ENCODE measurements around the gene PAK4.
"Not testable (repeated sequence)": the region's sequence is repeated elsewhere in the genome, so short reads cannot be mapped to it uniquely, and the experiment has no call there.

The PAK4 gene

DNA sequence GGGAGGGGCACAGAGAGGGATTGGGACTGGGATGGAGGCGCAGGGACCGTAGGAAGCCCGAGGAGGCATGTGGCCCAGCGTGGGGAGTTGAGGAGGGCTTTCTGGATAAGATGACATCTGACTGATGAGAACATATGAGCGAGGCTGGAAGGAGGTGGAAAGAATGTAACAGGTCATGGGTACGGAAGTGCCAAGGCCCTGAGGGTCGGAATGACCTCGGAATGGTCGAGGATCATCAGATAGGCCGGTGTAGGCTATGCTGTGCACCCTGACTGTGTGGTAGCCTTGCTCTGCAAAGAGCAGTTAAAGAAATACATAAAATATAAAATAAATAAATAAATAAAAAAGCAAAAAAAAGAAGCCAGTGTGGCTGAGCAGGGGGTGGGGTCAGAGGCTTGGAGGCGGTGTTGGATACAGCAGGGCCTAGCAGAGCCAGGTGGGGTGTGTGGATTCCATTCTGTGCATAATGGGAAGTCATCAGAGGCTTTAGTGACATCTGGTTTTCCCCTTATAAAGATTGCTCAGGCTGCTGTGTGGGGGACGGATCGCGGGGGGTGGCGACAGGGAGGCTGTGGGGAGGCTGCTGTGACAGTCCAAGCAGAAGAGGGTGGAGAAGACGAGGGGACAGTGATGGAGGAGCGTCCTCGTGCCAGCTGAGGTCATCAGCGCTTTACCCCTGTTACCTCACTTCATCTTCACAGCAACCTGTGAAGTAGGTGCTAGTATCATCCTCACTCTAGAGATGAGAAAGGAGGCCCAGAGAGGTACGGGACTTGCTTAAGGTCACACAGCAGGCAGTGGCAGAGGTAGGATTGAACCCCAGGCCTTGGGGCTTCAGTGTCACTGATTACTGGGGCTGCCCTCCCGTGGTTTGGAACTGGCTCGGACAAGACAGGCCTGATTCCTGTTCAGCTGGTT, 5.0 kb downstream of the PAK4 start:
- no peak for DNase-seq

DNA sequence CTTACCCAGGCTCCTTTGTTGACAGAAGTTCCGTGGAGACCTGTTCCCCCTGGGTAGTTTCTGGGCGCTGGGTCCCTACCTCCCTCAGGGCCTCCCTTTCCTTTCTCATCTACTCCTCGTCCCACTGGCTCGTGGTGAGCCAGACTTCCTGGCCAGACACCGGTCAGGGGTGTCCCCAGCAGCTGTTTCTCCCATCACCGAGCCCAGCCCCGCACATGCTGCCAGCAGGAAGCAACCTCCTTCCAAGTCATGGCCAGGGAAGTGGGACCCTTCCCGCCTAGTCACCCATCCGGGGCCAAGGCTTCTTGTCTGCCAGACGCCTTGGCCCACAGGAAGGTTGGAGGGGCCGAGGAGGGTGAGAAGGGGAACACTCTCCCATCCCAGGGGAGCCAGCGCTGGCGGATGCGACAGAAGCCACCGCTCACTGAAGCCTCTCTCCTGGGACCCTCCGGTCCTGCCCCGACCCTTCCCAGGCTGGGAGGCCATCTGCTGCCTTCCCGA, 5.7 kb downstream of the PAK4 start:
- no peak for DNase-seq

DNA sequence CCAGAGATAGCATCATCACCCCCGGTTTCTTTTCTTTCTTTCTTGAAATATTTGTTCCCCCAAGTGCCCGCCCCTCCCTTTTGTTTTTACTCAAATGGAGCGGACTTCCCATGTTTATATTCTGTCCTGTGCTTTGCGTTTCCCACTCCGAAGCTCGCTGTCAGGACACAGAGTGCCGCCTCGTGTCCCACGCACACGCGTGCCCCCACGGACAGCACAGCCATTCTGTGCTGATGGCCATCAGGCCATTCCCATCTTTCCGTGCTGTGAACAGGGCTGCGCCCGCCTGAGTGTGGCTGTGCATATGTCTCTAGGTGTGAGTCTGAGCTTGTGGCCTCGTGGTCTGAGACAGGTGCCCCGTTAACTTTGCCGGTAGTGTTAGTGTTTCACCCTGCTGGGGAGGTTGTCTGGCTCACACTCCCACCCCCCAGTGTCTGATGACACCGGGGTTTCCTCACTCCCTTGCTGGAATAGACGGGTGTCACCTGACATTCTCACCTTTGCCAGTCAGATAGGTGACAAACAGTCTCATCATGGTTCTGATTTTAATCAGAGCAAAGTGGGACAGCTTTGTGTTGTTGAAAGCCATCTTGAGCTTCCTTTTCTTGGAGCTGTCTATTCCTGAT, 6.9 kb downstream of the PAK4 start:
- DNase-seq, result no peak

DNA sequence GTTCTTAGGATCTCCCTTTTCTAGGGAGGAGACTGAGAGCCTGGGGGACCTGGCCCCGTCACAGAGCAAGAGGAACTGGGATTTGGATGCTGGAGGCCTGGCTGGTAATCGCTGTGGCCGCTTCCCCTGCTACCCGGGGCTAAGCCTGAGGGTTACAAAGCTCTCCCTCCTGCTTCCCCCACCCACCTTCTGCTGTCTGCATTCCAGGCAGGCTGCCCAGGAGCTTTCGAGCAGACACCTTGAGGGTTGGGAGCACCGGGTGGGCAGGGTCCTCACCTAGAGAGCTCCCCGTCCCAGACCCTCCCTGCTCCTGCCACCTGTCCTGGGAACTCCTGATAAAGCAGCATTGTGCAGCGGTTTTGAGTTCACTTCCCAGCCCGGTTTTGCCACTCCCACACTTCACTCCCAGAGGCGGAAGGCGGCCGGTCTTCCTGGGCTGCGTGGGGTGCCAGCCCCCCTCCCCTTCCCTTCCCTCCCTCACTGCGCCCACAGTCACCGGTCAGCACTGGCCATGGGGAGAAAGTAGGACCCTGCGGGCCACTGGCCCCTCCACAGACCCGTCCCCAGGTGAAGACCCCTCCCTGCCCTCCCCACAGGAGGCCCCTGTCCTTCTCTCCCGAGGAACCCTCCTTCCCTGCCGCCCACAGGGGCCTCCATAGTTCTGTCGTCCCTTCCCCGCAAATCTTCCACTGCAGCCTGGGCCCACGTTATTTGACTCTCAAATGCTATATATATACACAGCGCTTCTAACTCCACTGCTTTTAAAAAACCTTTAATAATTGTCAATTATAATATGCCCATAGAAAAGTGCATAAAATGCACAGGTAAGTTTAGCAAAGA, 8.1 kb downstream of the PAK4 start:
- DNase-seq, result no peak

DNA sequence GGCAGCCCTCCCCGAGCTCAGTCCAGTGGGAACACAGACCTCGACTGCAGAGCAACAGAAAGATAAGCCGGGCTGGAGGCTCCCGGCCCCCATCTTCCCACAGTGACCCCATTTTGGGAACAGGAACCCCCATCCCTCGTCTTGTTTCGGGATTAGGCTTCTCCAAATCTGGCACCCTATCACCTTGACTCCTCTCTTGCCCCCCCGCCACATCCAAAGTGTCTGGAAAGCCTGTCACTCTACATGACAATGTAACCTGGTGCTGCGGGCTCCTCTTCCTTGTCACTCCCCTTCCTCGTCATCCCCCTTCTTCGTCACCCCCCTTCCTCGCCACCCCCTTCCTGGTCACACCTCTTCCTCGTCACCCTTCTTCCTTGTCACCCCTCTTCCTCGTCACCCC, 10.1 kb downstream of the PAK4 start:
- no peak for DNase-seq

DNA sequence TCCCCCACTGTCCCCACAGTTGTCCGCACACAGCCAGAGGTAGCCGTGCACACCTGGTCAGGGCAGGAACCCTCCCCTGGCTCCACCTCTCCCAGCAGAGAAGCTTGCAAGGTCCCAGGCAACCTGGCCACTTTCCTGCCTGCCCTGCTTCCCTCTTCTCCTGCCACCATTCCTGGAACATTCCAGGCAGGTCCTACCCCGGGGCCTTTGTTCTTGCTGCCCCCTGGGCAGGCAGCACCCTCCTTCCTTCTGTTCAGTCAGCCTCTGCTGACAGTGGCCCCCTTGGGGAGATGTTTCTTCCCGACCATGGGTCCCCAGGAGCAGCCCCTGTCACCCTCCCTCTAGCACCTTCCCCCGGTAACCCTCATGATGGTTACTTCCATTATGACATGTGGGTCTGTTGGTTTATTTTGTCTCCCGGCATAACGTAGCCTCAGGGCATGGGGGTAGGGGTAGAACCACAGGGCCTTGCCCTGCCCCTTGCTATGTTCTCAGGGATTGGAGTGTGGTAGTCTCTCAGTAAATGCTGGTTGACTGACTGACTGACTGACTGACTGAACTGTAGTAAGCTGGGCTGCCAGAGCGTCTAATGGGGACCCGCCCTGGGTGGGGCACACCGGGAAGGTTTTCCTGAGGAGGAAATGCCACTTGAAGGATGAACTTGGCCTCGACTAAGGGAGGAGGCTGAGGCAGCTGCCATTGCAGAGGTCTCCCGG, 10.8 kb downstream of the PAK4 start:
- no peak for DNase-seq

DNA sequence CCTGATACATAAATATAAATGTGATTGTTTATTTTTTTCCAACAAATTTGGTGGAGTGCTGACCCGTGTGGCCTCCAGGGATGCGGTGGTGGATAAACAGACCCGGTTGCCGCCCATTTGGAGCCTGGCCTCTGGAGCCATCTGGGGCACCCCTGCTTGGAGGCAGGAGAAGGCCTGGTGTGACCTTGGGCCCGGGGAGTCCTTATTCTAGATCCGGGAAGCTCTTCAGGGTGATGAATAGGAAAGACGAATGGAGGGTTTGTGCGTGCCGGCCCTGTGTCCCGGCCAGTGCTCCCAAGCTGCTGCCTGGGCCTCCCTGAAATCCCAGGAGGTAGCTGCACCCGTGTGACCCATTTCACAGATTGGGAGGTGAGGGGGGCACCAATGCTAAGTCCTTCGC, 11.5 kb downstream of the PAK4 start:
- DNase-seq, result no peak

DNA sequence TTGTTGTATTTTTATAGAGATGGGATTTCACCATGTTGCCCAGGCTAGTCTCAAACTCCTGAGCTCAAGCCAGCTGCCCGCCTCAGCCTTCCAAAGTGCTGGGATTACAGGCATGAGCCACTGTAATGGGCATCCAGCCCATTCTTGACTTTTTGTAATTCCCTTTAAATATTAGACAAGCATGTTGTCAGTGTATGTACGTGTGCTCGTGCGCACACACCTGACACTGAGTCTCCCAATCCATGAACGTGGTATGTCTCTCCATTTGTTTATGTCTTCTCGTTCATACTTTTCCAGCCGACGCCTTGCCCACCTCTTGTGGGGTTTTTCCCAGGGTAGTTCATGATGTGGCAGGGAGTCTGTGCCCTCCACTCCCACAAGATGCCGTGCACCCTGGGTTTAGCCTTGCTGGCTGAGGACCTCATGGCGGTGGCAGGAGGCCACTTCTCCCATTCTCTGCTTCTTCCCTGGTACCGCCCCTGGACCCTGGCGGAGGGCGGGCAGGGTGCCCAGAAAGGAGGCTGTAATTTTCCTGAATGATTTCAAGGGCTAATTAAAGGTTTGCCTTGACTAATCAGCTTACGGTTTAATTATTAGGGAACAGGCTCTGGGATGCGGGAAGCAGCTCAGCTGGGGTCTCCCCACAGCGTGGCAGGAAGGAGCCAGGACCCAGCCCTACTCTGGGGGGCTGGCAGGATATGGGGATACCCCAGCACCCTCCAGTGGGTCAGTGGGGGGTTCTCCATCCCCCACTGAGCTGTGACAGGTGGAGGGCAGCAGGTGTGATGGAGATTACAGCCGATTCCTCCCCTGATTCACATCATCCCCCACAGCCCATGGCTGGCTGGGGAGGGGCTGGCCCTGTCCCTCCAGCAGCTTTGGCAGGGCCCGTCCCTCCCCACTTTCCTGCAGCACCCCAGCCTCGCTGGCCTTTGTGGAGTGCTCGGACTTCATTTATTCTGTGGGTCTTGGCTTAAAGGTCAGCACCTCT, 12.9 kb downstream of the PAK4 start:
- DNase-seq, result no peak

DNA sequence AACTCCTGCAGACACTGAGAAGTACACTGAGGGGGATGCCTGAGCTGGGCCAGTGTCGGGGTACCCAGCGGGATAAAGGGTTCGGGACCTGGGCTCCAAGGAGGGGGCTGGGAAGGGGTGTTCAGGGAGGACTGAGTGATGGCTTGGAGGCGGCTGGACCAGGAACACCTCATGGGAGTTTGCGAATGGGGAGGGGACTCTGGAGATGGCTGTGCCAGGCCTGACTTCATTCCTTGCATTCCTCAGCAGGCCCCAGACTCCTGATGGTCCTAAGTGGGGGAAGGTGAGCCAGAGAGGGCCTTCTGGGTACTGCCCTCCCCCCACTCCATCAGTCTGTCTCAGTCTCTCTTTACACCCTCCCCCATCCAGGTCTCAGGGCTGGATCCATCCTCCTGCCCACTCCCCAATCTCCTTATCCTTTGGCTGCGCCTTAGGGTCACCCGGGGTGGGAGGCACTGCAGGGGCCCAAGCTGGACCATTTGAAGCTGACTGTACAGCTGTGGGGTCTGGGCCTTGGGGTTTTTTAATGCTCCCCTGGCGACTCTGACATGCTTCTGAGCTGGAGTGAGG, 13.8 kb downstream of the PAK4 start:
- no peak for DNase-seq

DNA sequence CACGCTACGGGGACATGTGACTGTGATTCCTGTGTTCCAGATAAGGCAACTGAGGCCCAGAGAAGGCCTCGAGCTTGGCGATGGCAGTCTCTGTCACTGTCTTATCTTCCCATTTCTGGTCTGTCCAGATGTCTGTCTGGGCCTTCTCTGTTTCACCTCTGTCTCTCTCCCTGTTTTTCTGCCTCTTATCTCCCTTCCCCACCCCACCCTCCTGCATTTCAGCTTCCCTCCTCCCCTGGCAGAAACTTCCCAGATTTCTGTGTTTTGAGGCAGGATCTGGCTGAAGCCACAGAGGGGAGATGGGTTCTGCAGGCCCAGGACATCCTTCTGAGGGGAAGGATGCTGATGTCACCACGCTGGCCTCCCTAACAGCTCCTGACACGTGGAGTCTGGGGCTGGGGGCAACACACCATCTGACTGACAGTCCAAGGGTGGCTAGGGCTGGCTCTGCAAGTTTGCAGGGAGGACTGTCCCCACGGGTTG, 14.4 kb downstream of the PAK4 start:
- DNase-seq, result no peak

DNA sequence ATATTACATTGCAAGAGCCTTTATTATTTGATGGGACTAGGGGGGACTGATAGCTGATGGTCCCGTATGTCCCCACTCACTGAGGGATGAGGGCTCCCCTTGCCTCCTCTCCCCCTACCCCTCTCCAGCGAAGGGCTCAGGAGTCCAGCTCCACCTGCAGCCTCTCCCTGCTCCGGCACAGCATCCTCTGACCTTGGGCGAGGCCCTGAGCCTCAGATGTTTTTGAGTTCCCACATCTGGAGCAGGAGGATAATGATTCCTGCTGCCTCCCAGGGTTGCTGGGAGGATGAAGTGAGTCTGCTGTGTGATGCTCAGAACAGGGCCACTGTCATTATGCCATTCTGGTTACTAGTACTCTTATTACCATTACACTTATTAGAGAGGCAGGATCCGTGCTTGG, 15.0 kb downstream of the PAK4 start:
- DNase-seq, result no peak

DNA sequence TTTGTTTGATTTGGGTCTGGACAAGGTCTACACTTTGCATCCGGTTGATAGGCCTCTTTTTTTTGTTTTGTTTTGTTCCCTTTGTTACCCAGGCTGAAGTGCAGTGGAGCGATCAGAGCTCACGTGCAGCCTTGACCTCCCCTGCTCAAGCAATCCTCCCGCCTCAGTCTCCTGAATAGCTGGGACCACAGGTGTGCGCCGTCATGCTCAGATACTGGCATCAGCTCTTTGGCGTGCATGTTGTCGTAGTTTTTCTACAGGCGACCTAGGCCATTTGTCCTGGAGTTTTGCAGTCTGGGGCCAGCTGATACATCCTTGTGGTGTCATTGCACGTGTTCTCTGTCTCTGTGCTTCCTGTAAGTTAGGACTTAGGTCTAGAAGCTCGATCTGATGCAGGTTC, 16.3 kb downstream of the PAK4 start:
- no peak for DNase-seq

DNA sequence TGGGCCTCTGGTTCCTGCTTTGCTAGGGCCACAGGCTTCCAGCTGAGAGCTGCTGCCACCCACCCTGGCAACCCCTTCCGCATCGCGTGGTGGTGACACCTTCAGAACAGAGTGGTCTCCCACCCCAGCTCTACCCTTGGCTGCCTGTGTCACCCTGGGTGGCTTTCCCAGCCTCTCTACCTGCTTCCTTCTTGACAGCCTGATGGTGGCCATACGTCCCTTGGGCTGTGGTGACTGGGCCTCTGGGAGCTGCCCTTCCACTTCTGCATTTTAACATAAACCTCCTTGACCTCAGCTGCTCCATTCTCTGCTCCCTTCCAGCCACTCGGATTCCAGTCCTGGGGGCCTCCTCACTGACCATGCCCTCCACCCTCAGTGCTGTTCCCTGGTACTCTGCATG, 17.0 kb downstream of the PAK4 start:
- DNase-seq, result no peak

DNA sequence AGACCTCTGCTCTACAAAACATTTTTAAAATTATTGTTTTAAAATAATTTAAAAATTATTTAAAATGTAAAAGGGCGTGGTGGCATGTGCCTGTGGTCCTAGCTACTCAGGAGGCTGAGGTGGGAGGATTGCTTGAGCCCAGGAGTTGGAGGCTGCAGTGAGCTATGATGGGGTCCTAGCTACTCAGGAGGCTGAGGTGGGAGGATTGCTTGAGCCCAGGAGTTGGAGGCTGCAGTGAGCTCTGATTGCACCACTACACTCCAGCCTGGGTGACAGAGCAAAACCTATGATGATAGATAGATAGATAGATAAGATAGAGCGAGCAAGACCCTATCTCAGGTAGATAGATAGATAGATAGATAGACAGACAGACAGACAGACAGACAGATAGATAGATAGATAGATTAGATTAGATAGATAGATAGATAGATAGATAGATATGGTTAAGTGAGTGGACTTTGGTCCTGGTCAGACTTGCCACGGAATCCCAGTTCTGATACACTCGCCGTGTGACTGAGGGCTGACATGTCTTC, 18.2 kb downstream of the PAK4 start:
- not testable (repeated sequence) for DNase-seq

DNA sequence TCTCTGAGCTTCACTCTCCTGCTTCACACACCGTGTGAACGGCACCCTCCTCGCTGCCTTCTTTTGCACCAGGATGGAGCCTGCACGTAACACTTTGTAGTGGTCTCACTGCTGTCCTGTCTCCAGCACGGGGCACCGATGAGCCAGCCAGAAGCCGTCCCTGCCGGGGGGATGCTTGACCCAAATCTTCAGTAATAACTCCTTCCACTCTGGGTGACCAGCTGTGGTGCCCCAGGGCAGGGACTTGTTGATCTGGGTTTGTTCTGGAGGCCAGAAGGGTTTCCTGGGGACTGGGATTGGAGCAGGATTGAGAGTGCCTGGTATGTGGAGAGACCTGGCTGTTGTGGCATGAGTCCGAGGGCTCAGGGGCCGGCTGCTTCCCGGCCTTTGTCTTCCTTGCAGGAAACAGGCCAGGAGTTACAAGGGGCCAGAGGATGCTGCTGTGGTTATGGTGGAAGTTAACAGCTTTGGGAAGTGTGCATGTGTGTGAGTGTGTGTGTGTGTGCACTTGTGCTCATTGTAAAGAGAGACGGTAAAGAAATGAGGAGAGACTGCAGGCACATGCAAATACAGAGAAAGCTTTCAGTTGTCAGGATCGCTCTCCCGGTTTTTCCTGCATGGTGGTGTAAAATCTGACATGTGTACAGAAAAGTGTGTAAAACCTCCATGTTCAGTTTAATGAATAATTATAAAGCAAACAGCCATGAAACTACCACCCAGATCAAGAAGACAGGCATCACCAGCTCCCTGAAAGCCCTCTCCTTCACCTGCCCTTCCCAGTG, 18.9 kb downstream of the PAK4 start:
- DNase-seq, result no peak

DNA sequence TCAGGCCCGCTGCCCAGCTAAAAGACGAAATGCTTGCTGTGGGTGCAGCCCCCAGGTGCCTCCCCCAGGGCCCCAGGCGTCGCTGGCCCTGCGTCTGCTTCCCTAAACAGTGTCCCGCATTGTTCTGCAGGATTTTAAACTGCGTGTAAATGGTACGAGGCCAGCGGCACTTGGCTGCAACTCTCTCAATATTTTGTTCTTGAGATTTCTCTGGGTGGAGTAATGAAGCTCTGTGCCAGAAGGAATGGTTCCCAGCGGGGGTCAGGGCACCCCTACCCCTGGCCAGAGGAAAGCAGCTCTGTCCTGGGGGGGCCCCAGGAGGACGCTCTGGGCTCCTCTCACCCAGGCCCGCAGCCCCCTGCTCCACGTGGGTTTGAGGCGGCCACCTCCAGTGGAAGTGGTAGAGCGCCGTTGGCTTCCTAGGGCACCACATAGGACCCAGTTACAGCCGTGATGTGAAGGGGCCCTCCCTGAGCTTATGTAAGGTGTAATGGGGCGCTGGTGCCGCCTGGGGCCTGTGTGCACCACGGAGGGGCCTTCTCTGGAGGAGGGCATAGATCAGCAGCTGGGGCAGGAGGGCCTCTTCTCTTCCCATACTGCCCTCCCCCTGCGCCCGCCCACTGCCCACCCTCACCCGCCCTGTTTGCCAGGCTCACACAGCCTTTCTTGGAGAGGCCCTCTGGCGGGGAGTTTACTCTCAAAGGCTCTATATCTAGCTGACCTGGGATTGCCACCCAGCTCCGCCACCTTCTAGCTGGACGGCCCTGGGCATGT, 19.8 kb downstream of the PAK4 start:
- no peak for DNase-seq

DNA sequence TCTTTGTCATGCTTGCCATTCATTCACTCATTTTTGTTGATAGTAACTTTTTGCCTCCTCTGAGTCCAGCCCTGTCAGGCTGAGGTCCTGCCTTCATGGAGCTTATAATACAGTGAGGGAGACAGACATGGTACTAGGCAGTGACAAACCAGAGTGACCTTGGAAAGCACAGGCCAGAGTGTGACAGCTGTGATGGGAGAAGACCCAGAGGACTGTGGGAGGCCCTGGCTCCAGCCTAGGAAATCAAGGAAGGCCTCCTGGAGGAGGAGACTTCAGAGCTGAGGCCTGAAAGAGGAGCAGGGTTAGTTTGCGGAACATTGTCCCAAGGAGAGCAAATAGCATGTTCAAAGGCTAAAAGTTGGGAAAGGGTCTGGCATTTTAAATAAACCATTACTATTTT, 20.5 kb downstream of the PAK4 start:
- no peak for DNase-seq

DNA sequence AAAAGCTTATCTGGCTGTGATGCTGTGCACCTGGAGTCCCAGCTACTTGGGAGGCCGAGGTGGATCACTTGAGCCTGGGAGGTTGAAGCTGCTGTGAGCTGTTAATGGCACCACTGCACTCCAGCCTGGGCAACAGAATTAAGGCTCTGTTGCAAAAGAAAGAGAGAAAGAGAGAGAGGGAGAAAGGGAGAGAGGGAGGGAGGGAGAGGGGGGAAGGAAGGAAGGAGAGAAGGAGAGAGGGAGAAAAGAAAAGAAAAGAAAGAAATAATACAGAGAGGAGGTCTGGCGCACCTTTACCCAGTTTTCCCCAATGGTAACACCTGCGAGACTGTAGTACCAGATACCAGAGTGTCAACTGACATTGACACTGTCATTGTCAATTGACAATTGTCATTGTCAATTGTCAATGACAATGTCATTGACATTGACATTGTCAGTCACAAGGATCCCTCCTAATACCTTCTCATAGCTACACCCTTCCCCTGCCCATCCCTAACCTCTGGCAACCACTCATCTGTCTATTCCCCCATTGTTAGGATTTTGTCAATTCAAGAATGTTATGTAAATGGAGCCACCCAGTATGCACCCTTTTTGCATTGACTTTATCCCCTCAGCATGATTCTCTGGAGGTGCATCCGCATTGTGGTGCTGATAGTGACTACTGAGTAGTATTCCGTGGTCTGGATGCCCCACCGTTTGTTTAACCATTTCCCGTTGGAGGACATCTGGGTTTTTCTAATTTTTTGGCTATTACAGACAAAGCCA, 21.3 kb downstream of the PAK4 start:
- no peak for DNase-seq

All from activated CD4-positive, alpha-beta T cell treated with anti-CD3 and anti-CD28 coated beads, Interleukin-2, amount 50 U/mL, for 1 hour (primary cell).